Adrenal gland (tissue), 5 donors: ENCODE data around the gene GCGR.

Source experiments
- POLR2A ChIP-seq, 2 donors: fragments of 450-650 bp; IDR thresholded peaks; one replicate each; pipeline ENCODE4 v1.6.1; 2017; ENCODE audit warnings: antibody characterized with exemption in 2 of 2, mild to moderate bottlenecking in 2 of 2, moderate library complexity in 1 of 2
- TF ChIP-seq, protein P1 (sequence below), 6 experiments: fragments of 450-650 bp in 4 of 6; fragments of 200-600 bp in 2 of 6; sonication (generic) in 1 of 6; IDR thresholded peaks; 1 replicate in 5 of 6; 2 replicates in 1 of 6; pipeline versions ENCODE4 v1.5.1 to v1.8.0; 2016 to 2021; ENCODE audit warnings: antibody characterized with exemption in 6 of 6, mild to moderate bottlenecking in 2 of 6, moderate library complexity in 1 of 6
- donor health status: DM: no; HTN: no; CAD: no.

DNA sequence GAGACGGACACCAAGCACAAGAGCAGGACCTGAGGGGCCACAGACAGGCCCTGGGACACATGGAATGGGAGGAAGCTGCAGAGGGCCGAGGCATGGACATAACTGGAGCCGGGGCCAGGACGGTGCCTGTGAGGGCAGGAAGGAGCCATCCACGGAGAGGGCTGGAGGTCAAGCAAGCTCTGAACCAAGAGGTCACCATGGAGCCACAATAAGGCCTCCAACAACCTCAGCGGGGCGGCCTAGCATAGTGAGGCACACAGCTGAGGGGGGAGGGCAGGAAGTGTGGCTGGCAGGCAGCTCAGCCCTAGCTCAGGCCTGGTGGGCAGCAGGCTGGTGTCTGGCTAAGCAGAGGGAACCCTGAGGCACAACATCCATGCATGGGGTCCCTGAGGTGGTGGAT is 24.7 kb downstream of the GCGR start:
- TF ChIP-seq, protein P1, sequence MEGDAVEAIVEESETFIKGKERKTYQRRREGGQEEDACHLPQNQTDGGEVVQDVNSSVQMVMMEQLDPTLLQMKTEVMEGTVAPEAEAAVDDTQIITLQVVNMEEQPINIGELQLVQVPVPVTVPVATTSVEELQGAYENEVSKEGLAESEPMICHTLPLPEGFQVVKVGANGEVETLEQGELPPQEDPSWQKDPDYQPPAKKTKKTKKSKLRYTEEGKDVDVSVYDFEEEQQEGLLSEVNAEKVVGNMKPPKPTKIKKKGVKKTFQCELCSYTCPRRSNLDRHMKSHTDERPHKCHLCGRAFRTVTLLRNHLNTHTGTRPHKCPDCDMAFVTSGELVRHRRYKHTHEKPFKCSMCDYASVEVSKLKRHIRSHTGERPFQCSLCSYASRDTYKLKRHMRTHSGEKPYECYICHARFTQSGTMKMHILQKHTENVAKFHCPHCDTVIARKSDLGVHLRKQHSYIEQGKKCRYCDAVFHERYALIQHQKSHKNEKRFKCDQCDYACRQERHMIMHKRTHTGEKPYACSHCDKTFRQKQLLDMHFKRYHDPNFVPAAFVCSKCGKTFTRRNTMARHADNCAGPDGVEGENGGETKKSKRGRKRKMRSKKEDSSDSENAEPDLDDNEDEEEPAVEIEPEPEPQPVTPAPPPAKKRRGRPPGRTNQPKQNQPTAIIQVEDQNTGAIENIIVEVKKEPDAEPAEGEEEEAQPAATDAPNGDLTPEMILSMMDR (IDR thresholded peaks at IDR 0.05), result no peak
- TF ChIP-seq POLR2A (IDR thresholded peaks at IDR 0.05), result no peak
